Activated gamma-delta T cell (primary cell): Measurements from ENCODE around the gene COPZ1.
"Not testable (repeated sequence)": the region's sequence is repeated elsewhere in the genome, so short reads cannot be mapped to it uniquely, and the experiment has no call there.

Experiments used
- DNase-seq: peaks from one replicate; lab custom pipeline; 2025; lab: John Stamatoyannopoulos, UW

COPZ1 gene

DNA sequence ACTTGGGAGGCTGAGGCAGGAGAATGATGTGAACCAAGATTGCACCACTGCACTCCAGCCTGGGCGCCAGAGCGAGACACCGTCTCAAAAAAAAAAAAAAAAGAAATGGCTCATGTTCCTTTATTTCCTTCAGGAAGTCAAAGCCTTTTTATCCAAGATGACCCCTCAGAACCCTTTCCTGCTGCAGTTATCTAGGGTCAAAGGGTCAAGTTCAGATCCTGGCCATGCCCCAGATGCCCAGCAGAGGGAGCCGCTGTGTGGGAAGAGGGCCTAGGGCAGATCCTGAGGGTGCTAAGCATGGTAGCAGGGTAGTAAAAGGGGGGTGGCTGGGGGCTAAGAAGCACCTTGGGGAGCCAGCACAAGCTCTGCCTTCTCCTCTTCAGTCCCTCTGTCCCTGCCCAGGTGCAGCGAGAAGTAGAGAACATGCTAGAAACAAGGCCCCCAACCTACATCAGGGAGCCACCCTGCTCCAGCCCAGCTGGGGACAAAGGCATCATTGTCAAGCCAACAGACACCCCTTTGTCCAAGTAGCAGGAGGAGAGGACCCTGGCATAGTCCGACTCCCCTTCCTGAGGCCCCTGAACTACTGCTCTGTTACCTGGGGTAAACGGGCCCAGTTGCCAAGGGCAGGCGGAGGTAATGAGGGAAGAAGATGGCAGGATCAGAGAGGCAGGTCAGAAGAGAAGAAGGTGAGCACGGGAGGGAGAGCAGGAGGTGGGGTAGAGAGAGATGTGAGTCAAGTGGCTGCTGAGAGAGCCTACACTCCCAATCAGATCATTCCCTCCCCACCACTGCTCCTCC, 30.6 kb upstream of the COPZ1 start:
- DNase-seq: no peak

DNA sequence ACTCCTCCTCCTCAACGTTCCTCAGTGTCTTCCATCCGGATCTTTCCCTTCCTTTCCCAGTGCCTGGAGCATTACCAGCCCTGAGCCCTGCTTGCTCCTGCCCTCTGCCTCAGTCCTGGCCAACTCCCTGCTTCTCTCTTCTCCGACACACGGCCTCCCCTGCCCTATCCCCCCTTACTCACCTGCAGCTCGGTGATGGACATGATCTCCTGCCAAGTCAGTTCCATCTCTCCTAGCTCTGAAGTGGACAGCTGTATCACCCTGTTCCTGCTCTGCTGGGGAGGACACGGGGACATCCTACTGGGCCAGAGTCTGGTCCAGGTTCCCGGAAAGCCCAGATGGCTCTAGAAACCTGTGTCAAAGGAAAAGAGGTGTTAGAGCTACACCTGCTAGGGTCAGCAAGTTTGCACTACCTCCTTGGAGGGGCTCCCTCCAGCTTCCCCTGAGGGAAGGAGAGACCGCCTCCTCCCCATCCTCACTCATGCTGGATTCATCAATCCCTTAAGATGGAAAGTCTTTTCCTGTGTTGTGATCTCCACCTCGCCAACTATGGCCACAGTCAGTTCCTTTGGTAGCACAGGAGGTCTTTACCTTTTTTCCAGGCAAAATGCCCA, 29.9 kb upstream of the COPZ1 start:
- no peak for DNase-seq

GRCh38 chr12:54296393-54297099, 28.4 kb upstream of the COPZ1 start:
- no peak for DNase-seq

- no peak for DNase-seq
These were observed 26.0 kb upstream of the COPZ1 start for GRCh38 chr12:54298904-54299303.

GRCh38 chr12:54299515-54300224, 25.3 kb upstream of the COPZ1 start:
- no peak for DNase-seq

DNA sequence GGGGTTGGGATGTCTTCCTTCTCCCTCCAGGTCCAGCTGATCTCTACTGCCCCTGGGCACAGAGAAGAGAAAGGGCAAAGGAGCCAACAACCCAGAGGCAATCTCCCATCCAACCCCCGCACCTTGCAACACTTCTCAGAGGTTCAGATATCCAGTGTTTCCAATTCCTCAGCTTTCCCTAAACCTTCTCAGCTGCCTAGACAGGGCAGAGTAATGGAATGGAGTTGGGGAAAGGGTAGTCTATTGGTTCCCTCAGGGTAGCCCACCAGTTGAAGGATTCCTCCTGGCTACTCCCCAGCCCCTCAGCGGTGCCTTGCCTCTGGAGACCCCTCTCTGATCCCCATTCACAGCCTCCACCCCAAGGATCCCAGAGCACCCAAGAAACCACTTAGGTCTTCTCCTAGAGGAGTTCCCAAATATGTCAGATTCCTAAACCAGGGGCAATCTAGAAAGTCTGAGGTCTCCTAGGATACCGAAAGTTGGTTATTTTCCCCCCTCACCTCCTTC, 24.7 kb upstream of the COPZ1 start:
- DNase-seq: no peak

DNA sequence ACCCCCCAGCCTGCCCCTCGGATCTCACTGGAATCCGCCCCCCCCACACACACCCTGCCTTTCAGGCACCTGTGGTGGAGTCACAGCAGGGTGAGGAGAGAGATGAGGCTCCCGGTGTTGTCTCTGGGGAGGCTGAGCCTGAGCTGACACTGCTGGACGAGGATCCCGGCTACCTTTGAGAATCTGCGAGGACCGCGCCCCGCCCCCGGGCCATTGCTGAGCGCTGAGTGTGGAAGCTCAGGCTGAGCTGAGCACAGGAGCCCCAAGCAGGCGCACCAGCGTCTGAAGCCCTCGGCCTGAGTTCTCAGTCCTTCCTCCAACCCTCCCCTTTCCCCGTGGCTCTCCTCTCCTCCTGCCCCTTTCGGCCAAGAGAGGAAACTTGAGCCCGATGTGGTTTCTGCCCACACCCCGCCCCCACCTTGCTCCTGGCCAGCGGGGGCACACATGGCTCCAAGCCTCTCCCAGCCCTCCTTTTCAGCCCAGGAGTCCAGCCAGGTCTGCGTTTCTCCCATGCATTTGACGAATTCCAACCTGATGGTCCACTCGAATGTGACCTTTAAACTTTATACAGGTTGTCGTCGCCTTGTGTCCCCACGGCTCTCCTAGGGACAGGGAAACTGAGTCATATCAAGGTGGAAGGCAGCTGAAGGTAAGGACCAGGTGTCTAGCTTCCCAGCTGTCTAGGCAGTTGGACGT, 24.1 kb upstream of the COPZ1 start, which contains the start of gene NFE2:
Gene NFE2, minus strand, starts transcription at position 284 of the 696 bp plus-strand sequence. CDS start 5,767 bp downstream, outside the sequence.
- DNase-seq: no peak

- no peak for DNase-seq
These were observed 23.4 kb upstream of the COPZ1 start for GRCh38 chr12:54301428-54302048.

- no peak for DNase-seq
These were observed 21.3 kb upstream of the COPZ1 start for GRCh38 chr12:54303640-54304039.

DNA sequence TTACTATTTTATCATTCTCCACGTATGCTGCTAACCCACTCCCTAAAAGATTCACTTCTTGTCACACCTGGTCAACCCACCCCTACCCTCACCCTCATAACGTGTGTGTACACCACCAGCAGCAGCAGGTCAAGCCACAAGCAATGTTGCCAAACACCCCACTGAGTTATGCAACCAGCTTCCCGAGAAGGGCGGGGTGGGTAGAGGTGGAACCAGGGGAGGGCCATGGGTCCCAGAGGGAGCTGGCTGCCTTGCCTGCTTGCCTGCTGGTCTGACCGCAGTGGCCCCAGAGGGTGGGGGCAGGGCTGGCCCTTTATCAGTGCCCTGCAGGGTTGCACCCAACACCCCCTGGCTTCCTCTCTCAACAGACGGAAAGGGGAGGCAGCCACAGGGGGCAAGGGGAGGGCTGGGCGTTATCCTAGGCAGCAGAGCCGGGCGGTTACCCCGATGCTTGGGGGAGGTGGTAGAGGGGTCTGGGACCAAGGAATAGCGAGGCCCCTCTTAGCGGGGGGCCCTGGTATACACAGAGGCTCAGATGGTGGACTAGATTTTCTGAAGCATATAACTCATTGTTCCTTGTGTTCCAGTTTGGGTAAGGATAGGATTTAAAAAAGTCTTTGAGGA, 20.6 kb upstream of the COPZ1 start:
- DNase-seq: peak; percentile 30

- no peak for DNase-seq
These were observed 17.8 kb upstream of the COPZ1 start for GRCh38 chr12:54306925-54307741.

- no peak for DNase-seq
These were observed 13.9 kb upstream of the COPZ1 start for GRCh38 chr12:54311051-54311450.

- not testable (repeated sequence) for DNase-seq
These were observed 12.6 kb upstream of the COPZ1 start for GRCh38 chr12:54312309-54312708.

GRCh38 chr12:54321363-54321762, 3.6 kb upstream of the COPZ1 start:
- no peak for DNase-seq

- not testable (repeated sequence) for DNase-seq
These were observed 645 bp downstream of the COPZ1 start for GRCh38 chr12:54325442-54326109.

DNA sequence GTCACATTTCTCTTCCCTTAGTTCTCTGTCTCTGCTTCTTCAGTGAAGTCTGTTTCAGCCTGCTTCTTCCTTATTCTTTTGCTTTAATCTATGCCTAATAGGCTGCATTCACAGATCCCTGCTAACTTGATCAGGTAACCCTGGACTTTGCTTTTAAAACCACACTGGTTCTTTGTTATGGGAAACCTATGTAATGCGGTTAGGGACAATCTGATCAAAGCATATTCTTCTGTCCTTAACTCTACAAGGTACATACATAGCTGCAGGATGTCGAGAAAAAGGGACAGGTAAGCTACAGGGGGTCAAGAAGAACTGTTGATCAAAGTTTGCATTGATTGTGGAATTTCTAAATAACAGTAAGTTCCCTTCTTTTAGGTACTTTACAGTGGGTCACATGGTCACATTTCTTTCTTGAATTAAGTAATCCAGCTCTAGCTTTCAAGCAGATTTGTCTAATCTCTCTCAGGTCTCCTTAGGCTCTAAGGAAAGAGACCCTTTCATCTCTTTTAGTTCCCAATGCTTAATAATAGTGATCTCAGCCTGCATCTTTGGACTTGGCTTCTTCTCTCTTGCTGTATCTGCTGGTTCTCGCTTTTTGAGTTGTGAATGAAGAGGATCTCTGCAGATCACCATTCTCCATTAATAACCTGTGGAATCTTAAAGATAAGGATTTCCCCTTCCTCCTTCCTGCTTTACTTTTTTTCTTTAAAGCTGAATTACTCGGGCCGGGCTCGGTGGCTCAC, 3.8 kb downstream of the COPZ1 start:
- no peak for DNase-seq

DNA sequence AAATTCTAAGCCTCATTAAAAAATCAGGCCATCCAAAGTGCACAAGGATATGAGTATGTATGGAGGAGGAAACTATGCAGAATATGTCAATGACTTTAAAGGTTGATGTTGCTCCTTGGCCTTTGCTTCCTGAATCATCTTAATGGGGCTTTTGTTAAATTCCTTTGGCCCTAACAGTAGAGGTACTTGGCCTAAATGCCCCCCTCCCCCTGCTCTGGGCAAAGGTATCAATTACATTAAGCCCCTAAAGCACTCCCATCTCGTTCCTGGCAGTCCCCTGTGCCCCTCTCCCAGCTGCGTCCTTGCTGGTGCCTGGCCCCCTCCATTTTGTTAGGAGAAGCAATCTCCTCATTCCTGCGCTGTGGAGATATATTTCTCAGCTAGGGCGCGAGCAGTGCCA, 4.8 kb downstream of the COPZ1 start:
- no peak for DNase-seq

DNA sequence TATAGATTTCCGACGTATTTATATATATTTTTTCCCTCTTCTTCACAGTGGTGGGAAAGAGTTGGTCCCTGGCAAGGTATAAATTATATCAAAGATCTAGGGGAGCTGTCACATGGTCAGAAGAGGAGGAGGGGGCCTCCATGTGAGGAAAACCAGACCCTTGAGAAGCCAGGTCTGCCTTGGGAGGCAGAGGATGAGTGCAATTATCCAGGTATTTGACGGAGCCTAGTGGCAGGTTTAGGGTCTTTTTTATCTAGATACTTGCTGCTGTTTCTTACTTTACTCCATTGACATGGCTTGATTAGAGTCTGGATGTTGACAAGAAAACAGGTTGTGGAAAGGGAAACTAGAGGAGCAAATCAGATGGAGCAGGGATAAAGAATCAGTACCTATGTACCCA, 5.5 kb downstream of the COPZ1 start:
- DNase-seq: no peak
